ENCODE results near the gene CAPSL.
"Not testable (repeated sequence)": the region's sequence is repeated elsewhere in the genome, so short reads cannot be mapped to it uniquely, and the experiment has no call there.

Gene CAPSL

GRCh38 chr5:35904443-35905132 lies 33.8 kb downstream of the CAPSL start:
- H3K4me3 ChIP-seq (ENCODE audit: low read length): no peak overlapping the region
- no peak for DNase-seq (ENCODE audit: low read depth)
- H3K9me3 ChIP-seq (ENCODE audit: control insufficient read depth, low read length): no peaks in the 10 kb centered on the region
- H3K36me3 ChIP-seq (ENCODE audit: control insufficient read depth, insufficient read depth, low read length, severe bottlenecking): no peaks in the 10 kb centered on the region
- no peaks in the 10 kb centered on the region for H3K4me1 ChIP-seq (ENCODE audit: control insufficient read depth, insufficient read depth, low read length)
- no peak overlapping the region for H3K9ac ChIP-seq (ENCODE audit: low read length)
- H3K27me3 ChIP-seq (replicated peaks; ENCODE audit: control insufficient read depth, insufficient read depth, low read length): no peaks in the 10 kb centered on the region

GRCh38 chr5:35903631-35904203 lies 34.7 kb downstream of the CAPSL start:
- Histone ChIP-seq H3K27me3 (replicated peaks; ENCODE audit: control insufficient read depth, insufficient read depth, low read length) (no peaks in the 10 kb centered on the region), H3K4me1 (ENCODE audit: control insufficient read depth, insufficient read depth, low read length) (peaks cover 8% of the 10 kb centered on the region), H3K9ac (ENCODE audit: low read length) (no peak overlapping the region), H3K36me3 (ENCODE audit: control insufficient read depth, insufficient read depth, low read length, severe bottlenecking) (no peaks in the 10 kb centered on the region), H3K9me3 (ENCODE audit: control insufficient read depth, low read length) (no peaks in the 10 kb centered on the region), H3K4me3 (ENCODE audit: low read length) (no peak overlapping the region)
- DNase-seq (ENCODE audit: low read depth): no peak

- Histone ChIP-seq H3K4me3 (ENCODE audit: low read length) (no peak overlapping the region), H3K9ac (ENCODE audit: low read length) (no peak overlapping the region), H3K36me3 (ENCODE audit: control insufficient read depth, insufficient read depth, low read length, severe bottlenecking) (no peaks in the 10 kb centered on the region), H3K27me3 (replicated peaks; ENCODE audit: control insufficient read depth, insufficient read depth, low read length) (no peaks in the 10 kb centered on the region), H3K9me3 (ENCODE audit: control insufficient read depth, low read length) (no peaks in the 10 kb centered on the region), H3K4me1 (ENCODE audit: control insufficient read depth, insufficient read depth, low read length) (peaks cover 9% of the 10 kb centered on the region)
- DNase-seq (ENCODE audit: low read depth): peak; percentile 13
Measured at GRCh38 chr5:35902046-35902672, 36.3 kb downstream of the CAPSL start.

GRCh38 chr5:35900972-35901695 lies 37.3 kb downstream of the CAPSL start:
- H3K27me3 ChIP-seq (replicated peaks; ENCODE audit: control insufficient read depth, insufficient read depth, low read length): no peaks in the 10 kb centered on the region
- no peaks in the 10 kb centered on the region for H3K36me3 ChIP-seq (ENCODE audit: control insufficient read depth, insufficient read depth, low read length, severe bottlenecking)
- H3K9ac ChIP-seq (ENCODE audit: low read length): no peak overlapping the region
- DNase-seq (ENCODE audit: low read depth): no peak
- no peaks in the 10 kb centered on the region for H3K9me3 ChIP-seq (ENCODE audit: control insufficient read depth, low read length)
- H3K4me1 ChIP-seq (ENCODE audit: control insufficient read depth, insufficient read depth, low read length): peaks cover 9% of the 10 kb centered on the region
- no peak overlapping the region for H3K4me3 ChIP-seq (ENCODE audit: low read length)

GRCh38 chr5:35899800-35900199 lies 38.6 kb downstream of the CAPSL start:
- peaks cover 9% of the 10 kb centered on the region for H3K4me1 ChIP-seq (ENCODE audit: control insufficient read depth, insufficient read depth, low read length)
- H3K9me3 ChIP-seq (ENCODE audit: control insufficient read depth, low read length): no peaks in the 10 kb centered on the region
- H3K27me3 ChIP-seq (replicated peaks; ENCODE audit: control insufficient read depth, insufficient read depth, low read length): no peaks in the 10 kb centered on the region

GRCh38 chr5:35898952-35899660 lies 39.3 kb downstream of the CAPSL start:
- H3K36me3 ChIP-seq (ENCODE audit: control insufficient read depth, insufficient read depth, low read length, severe bottlenecking): no peaks in the 10 kb centered on the region
- peaks cover 9% of the 10 kb centered on the region for H3K4me1 ChIP-seq (ENCODE audit: control insufficient read depth, insufficient read depth, low read length)
- no peak overlapping the region for H3K9ac ChIP-seq (ENCODE audit: low read length)
- no peaks in the 10 kb centered on the region for H3K9me3 ChIP-seq (ENCODE audit: control insufficient read depth, low read length)
- peak; percentile 15 for DNase-seq (ENCODE audit: low read depth)
- no peaks in the 10 kb centered on the region for H3K27me3 ChIP-seq (replicated peaks; ENCODE audit: control insufficient read depth, insufficient read depth, low read length)
- H3K4me3 ChIP-seq (ENCODE audit: low read length): no peak overlapping the region

More at GRCh38 chr5:35899800-35900199, 38.6 kb downstream of the CAPSL start:
- Histone ChIP-seq H3K36me3 (ENCODE audit: control insufficient read depth, insufficient read depth, low read length, severe bottlenecking) (no peaks in the 10 kb centered on the region), H3K9ac (ENCODE audit: low read length) (no peak overlapping the region), H3K4me3 (ENCODE audit: low read length) (no peak overlapping the region)
- DNase-seq (ENCODE audit: low read depth): no peak

- no peak for DNase-seq (ENCODE audit: low read depth)
- H3K9ac ChIP-seq (ENCODE audit: low read length): no peak overlapping the region
- no peak overlapping the region for H3K4me3 ChIP-seq (ENCODE audit: low read length)
- H3K4me1 ChIP-seq (ENCODE audit: control insufficient read depth, insufficient read depth, low read length): peaks cover 6% of the 10 kb centered on the region
- no peaks in the 10 kb centered on the region for H3K27me3 ChIP-seq (replicated peaks; ENCODE audit: control insufficient read depth, insufficient read depth, low read length)
- no peaks in the 10 kb centered on the region for H3K9me3 ChIP-seq (ENCODE audit: control insufficient read depth, low read length)
- no peaks in the 10 kb centered on the region for H3K36me3 ChIP-seq (ENCODE audit: control insufficient read depth, insufficient read depth, low read length, severe bottlenecking)
Measured at GRCh38 chr5:35894131-35894530, 44.3 kb downstream of the CAPSL start.

- H3K9me3 ChIP-seq (ENCODE audit: control insufficient read depth, low read length); H3K36me3 ChIP-seq (ENCODE audit: control insufficient read depth, insufficient read depth, low read length, severe bottlenecking); H3K9ac ChIP-seq (ENCODE audit: low read length); H3K27me3 ChIP-seq (replicated peaks; ENCODE audit: control insufficient read depth, insufficient read depth, low read length); H3K4me1 ChIP-seq (ENCODE audit: control insufficient read depth, insufficient read depth, low read length); H3K4me3 ChIP-seq (ENCODE audit: low read length); DNase-seq (ENCODE audit: low read depth): not testable (repeated sequence)
Measured at GRCh38 chr5:35892799-35893198, 45.6 kb downstream of the CAPSL start.

- DNase-seq (ENCODE audit: low read depth): peak; percentile 56
- H3K4me3 ChIP-seq (ENCODE audit: low read length): no peak overlapping the region
- no peaks in the 10 kb centered on the region for H3K27me3 ChIP-seq (replicated peaks; ENCODE audit: control insufficient read depth, insufficient read depth, low read length)
- no peaks in the 10 kb centered on the region for H3K36me3 ChIP-seq (ENCODE audit: control insufficient read depth, insufficient read depth, low read length, severe bottlenecking)
- peaks cover 5% of the 10 kb centered on the region for H3K9me3 ChIP-seq (ENCODE audit: control insufficient read depth, low read length)
- H3K9ac ChIP-seq (ENCODE audit: low read length): no peak overlapping the region
- H3K4me1 ChIP-seq (ENCODE audit: control insufficient read depth, insufficient read depth, low read length): no peaks in the 10 kb centered on the region
Measured at GRCh38 chr5:35890021-35891020, 48.1 kb downstream of the CAPSL start.
